Ascending aorta (tissue), 2 donors: ENCODE data around the gene TRIO. TPM values are rescaled to one million over a fixed set of nuclear protein-coding genes. Genes with fewer than 3 reads are reported as not detected.
"Not testable (repeated sequence)": the region's sequence is repeated elsewhere in the genome, so short reads cannot be mapped to it uniquely, and the experiment has no call there.

ENCODE experiments used
- DNase-seq, 2 donors: peaks; one replicate each; pipeline ENCODE4 v3.0.0-alpha.2; 2019; ENCODE audit warnings: low spot score in 2 of 2
- H3K27ac ChIP-seq, 2 donors: fragments of 200-600 bp; sonication (generic); one replicate each; pipeline ENCODE4 v1.5.1; 2016 to 2017; ENCODE audit warnings: mild to moderate bottlenecking in 1 of 2
- H3K27me3 ChIP-seq: fragments of 200-600 bp; sonication (generic); one replicate; pipeline ENCODE4 v1.5.1; 2017
- H3K36me3 ChIP-seq, 2 donors: fragments of 200-600 bp; sonication (generic); one replicate each; pipeline ENCODE4 v1.5.1; 2016
- H3K4me1 ChIP-seq, 2 donors: fragments of 200-600 bp; sonication (generic); one replicate each; pipeline ENCODE4 v1.5.1; 2016 to 2017; ENCODE audit warnings: mild to moderate bottlenecking in 1 of 2
- H3K4me3 ChIP-seq, 2 donors: fragments of 200-600 bp; sonication (generic); one replicate each; pipeline ENCODE4 v1.5.1; 2016 to 2017; ENCODE audit warnings: mild to moderate bottlenecking in 1 of 2
- H3K9me3 ChIP-seq, 2 donors: fragments of 200-600 bp; sonication (generic); one replicate each; pipeline ENCODE4 v1.5.1; 2016
- intact Hi-C: fragments of 100-400 bp; cut with DNase I; formaldehyde crosslinking; loops from one replicate; pipeline ENCODE4 v1.15.1; 2023
- total RNA-seq: library from RNA; depleted of rRNA; stranded (reverse); fragments of >200 nt; gene quantifications from one replicate; pipeline ENCODE4 v1.1.0, GENCODE V29; 2016
- TF ChIP-seq, protein P1 (sequence below), 3 experiments: fragments of 200-600 bp in 2 of 3; fragments of 450-650 bp in 1 of 3; sonication (generic) in 2 of 3; IDR thresholded peaks; one replicate each; pipeline ENCODE4 v1.5.1; 2016 to 2019; ENCODE audit warnings: antibody characterized with exemption in 3 of 3, mild to moderate bottlenecking in 1 of 3, moderate library complexity in 1 of 3

TRIO gene
- total RNA-seq, 1 donor from 2014 or later: 262 TPM

DNA sequence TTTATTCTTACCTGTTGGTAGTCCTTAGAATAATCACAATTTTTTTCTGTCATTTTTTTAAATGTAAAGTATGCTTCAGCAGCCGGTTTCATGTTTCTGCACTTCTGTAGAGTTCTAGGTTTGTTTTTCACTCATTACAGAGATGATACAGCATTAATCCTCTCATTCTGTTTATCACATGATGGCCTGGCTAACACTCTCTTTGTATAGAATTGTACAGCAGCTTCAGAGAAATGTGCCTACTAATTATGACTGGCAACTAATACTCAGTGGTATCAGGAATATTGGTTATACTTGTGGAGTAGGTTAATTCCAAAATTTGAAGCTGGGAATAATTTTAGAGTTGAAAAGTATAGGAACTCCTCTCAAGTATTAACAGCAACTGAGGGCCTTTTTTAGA lies 245.6 kb downstream of the TRIO start:
- no peak overlapping the region for H3K4me3 ChIP-seq
- intact Hi-C loops: no loop called here
- H3K27me3 ChIP-seq: no peaks in the 10 kb centered on the region
- no peaks in the 10 kb centered on the region for H3K4me1 ChIP-seq
- H3K9me3 ChIP-seq: no peaks in the 10 kb centered on the region
- no peak for DNase-seq
- H3K27ac ChIP-seq: no peak overlapping the region
- peaks cover 69 to 85% of the 10 kb centered on the region in 2 donors for H3K36me3 ChIP-seq
- TF ChIP-seq, protein P1, sequence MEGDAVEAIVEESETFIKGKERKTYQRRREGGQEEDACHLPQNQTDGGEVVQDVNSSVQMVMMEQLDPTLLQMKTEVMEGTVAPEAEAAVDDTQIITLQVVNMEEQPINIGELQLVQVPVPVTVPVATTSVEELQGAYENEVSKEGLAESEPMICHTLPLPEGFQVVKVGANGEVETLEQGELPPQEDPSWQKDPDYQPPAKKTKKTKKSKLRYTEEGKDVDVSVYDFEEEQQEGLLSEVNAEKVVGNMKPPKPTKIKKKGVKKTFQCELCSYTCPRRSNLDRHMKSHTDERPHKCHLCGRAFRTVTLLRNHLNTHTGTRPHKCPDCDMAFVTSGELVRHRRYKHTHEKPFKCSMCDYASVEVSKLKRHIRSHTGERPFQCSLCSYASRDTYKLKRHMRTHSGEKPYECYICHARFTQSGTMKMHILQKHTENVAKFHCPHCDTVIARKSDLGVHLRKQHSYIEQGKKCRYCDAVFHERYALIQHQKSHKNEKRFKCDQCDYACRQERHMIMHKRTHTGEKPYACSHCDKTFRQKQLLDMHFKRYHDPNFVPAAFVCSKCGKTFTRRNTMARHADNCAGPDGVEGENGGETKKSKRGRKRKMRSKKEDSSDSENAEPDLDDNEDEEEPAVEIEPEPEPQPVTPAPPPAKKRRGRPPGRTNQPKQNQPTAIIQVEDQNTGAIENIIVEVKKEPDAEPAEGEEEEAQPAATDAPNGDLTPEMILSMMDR (IDR thresholded peaks at IDR 0.05): no peak

DNA sequence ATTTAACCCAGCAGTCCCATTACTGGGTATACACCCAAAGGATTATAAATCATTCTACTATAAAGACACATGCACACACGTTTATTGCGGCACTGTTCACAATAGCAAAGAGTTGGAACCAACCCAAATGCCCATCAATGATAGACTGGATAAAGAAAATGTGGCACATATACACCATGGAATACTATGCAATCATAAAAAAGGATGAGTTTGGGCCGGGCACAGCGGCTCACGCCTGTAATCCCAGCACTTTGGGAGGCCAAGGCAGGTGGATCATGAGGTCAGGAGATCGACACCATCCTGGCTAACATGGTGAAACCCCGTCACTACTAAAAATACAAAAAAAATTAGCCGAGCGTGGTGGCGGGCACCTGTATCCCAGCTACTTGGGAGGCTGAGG lies 249.4 kb downstream of the TRIO start:
- H3K27ac ChIP-seq, H3K4me3 ChIP-seq, H3K9me3 ChIP-seq, DNase-seq, intact Hi-C loops, H3K4me1 ChIP-seq, H3K27me3 ChIP-seq: not testable (repeated sequence)
- peaks cover 73 to 94% of the 10 kb centered on the region in 2 donors for H3K36me3 ChIP-seq

DNA sequence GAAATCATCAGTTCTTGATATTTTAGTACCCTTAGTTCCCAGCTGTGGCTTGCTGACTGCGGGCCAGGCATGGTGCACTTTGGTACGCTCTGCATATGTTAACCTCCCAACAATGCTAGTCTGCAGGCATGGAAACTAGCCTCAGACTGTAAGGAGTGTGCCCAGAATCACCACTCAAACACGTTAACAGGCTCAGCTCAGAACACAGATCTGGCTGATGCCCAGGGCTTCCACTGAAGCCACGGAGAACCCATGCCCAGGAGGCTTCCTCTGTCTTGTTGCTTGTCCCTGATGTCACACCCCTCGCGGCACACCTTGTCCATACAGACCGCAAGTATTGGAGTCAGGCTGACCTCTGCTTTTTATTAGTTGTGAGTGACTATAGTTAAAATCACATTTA lies 251.2 kb downstream of the TRIO start:
- TF ChIP-seq, protein P1 (IDR thresholded peaks at IDR 0.05): no peak
- Histone ChIP-seq H3K27me3 (no peaks in the 10 kb centered on the region), H3K9me3 (no peaks in the 10 kb centered on the region), H3K27ac (no peak overlapping the region), H3K4me3 (no peak overlapping the region), H3K4me1 (peaks cover 0 to 12% of the 10 kb centered on the region in 2 donors), H3K36me3 (peaks cover 57 to 76% of the 10 kb centered on the region in 2 donors)
- intact Hi-C loops: no loop called here
- no peak for DNase-seq

DNA sequence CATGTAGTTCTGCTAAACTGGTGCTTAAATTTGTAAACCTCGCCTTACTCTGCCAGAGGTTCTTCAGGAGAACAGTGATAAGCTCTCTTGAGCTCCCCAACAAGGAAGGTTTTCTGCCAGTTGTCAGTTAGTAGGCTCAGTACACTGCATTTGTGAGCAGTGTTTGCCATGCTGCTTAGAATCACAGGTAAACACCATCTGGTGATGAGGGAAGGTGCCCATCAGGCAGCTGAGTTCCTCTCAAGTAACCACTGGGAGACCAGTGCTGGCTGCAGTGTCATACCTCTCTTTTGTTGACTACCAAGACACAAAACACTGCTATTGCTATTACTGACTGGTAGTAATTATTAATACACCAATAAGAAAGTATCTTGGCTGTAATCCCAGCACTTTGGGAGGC lies 252.3 kb downstream of the TRIO start:
- Histone ChIP-seq H3K36me3 (peaks cover 57 to 75% of the 10 kb centered on the region in 2 donors), H3K27me3 (no peaks in the 10 kb centered on the region), H3K4me3 (no peak overlapping the region), H3K27ac (no peak overlapping the region), H3K4me1 (peaks cover 0 to 12% of the 10 kb centered on the region in 2 donors), H3K9me3 (no peaks in the 10 kb centered on the region)
- TF ChIP-seq, protein P1 (IDR thresholded peaks at IDR 0.05): no peak
- DNase-seq: no peak
- intact Hi-C loops: loop anchor here (5.0 kb wide), 1 partner anchor 47 kb away; no protein-coding TSS in a partner anchor

DNA sequence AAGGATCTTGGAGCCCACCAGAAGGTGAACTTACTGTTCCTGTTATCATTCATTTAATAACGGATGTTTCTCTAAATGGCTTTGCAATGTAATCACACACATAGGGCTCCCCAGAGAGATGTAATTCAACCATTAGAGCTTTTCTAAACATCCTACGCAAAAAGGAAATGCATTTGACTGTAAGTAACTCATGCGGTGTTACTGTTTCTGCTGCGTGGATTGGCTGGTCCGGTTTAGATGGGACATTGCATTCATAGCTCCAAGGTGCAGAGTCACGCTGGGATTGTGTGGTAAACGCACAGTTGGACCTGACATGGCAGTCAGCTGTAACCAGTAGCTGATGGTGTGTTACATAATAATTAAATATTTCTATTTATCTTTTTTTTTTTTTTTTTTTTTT lies 252.9 kb downstream of the TRIO start:
- H3K27me3 ChIP-seq: no peaks in the 10 kb centered on the region
- H3K4me3 ChIP-seq: no peak overlapping the region
- no peaks in the 10 kb centered on the region for H3K9me3 ChIP-seq
- H3K27ac ChIP-seq: no peak overlapping the region
- TF ChIP-seq, protein P1 (IDR thresholded peaks at IDR 0.05): no peak
- H3K36me3 ChIP-seq: peaks cover 56 to 75% of the 10 kb centered on the region in 2 donors
- no peak for DNase-seq
- peaks cover 0 to 12% of the 10 kb centered on the region in 2 donors for H3K4me1 ChIP-seq
- intact Hi-C loops: loop anchor here (5.0 kb wide), 1 partner anchor 46 kb away; no protein-coding TSS in a partner anchor

DNA sequence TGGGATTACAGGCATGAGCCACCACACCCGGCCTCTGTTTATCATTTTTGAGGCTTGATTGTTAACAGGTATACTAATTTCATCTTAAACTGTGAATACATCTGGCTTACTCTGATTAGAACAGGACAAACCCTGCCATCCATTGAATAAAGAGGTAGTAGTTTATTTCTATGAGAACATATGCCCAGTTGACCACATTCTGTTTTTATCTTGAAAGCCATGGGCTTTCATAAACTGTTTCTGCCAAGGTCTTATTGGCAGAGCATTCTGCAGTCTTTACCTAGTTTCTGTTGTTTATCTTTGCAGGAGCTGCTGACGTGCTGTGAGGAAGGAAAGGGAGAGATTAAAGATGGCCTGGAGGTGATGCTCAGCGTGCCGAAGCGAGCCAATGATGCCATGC lies 253.6 kb downstream of the TRIO start:
- no peak overlapping the region for H3K4me3 ChIP-seq
- H3K27ac ChIP-seq: peak overlapping the region; percentile 67 to 80
- H3K9me3 ChIP-seq: no peaks in the 10 kb centered on the region
- peaks cover 0 to 12% of the 10 kb centered on the region in 2 donors for H3K4me1 ChIP-seq
- TF ChIP-seq, protein P1 (IDR thresholded peaks at IDR 0.05): no peak
- no peaks in the 10 kb centered on the region for H3K27me3 ChIP-seq
- intact Hi-C loops: loop anchor here (5.0 kb wide), 1 partner anchor 46 kb away; no protein-coding TSS in a partner anchor
- DNase-seq: no peak
- H3K36me3 ChIP-seq: peaks cover 50 to 75% of the 10 kb centered on the region in 2 donors
